H1 (cell line): ENCODE data around the gene LYSET. TPM values are rescaled to one million over a fixed set of nuclear protein-coding genes. Genes with fewer than 3 reads are reported as not detected.

ENCODE experiments used
- CTCF ChIA-PET: fragments of 300-600 bp; sonication (Branson Sonifier 250); formaldehyde crosslinking; loops from one replicate; lab custom pipeline; 2021; ENCODE audit not compliant: partially characterized antibody; lab: Charles Lee
- POLR2A ChIA-PET: fragments of 300-600 bp; sonication (Branson Sonifier 250); formaldehyde crosslinking; loops from one replicate; lab custom pipeline; 2021; ENCODE audit warnings: inconsistent platforms; ENCODE audit not compliant: partially characterized antibody; lab: Charles Lee
- DNase-seq, 2 experiments: peaks; one replicate each; pipeline versions ENCODE4 v3.0.0 to v3.0.0-alpha.2; 2010 to 2022; ENCODE audit warnings: low spot score in 2 of 2, low read depth in 1 of 2, mixed read lengths in 1 of 2
- FAIRE-seq: peaks from 2 replicates; lab custom pipeline; 2011; peaks lifted over from hg19 to GRCh38; lab: Jason Lieb, UNC
- H2AFZ ChIP-seq: 2 replicates; pipeline ENCODE4 v1.8.1; 2012; ENCODE audit warnings: low read length, inconsistent platforms
- H2AK5ac ChIP-seq: 2 replicates; pipeline ENCODE4 v1.6.1; 2013; ENCODE audit warnings: low read depth, low read length
- H2BK120ac ChIP-seq: replicated peaks from 2 replicates; pipeline ENCODE3; 2013; ENCODE audit warnings: low read depth, low read length, inconsistent platforms
- H2BK12ac ChIP-seq: 2 replicates; pipeline ENCODE4 v1.6.1; 2013; ENCODE audit warnings: low read depth, low read length
- H2BK15ac ChIP-seq: 2 replicates; pipeline ENCODE4 v1.6.1; 2013; ENCODE audit warnings: low read length
- H2BK20ac ChIP-seq: 2 replicates; pipeline ENCODE4 v1.6.1; 2013; ENCODE audit warnings: low read length
- H2BK5ac ChIP-seq: 2 replicates; pipeline ENCODE4 v1.6.1; 2013; ENCODE audit warnings: low read depth, low read length
- H3K14ac ChIP-seq: 2 replicates; pipeline ENCODE4 v1.6.1; 2013; ENCODE audit warnings: inconsistent platforms; ENCODE audit not compliant: insufficient read length
- H3K18ac ChIP-seq: 2 replicates; pipeline ENCODE4 v1.6.1; 2013; ENCODE audit warnings: low read length; ENCODE audit errors: extremely low read depth
- H3K23ac ChIP-seq: 2 replicates; pipeline ENCODE4 v1.6.1; 2013; ENCODE audit warnings: inconsistent platforms; ENCODE audit not compliant: insufficient read length
- H3K23me2 ChIP-seq: 2 replicates; pipeline ENCODE4 v1.6.1; 2013; ENCODE audit warnings: low read depth, low read length
- H3K27ac ChIP-seq: 2 replicates; pipeline ENCODE4 v1.6.1; 2011; ENCODE audit warnings: low read depth, low read length, inconsistent platforms
- H3K27me3 ChIP-seq, 4 experiments: replicated peaks in 1 of 4; 1 replicate in 1 of 4; 2 replicates in 3 of 4; pipeline versions ENCODE4 v1.6.1 to v1.8.1; 2011 to 2013; ENCODE audit warnings: low read length in 3 of 4, mild to moderate bottlenecking in 3 of 4, inconsistent platforms in 2 of 4, mixed read lengths in 2 of 4, moderate library complexity in 1 of 4; ENCODE audit not compliant: control insufficient read depth in 3 of 4, insufficient read depth in 3 of 4; ENCODE audit errors: extremely low read depth in 1 of 4
- H3K36me3 ChIP-seq, 4 experiments: 2 replicates each; pipeline versions ENCODE4 v1.6.1 to v1.8.1; 2011 to 2013; ENCODE audit warnings: mild to moderate bottlenecking in 4 of 4, low read length in 3 of 4, moderate library complexity in 2 of 4, control low read depth in 1 of 4, inconsistent platforms in 1 of 4; ENCODE audit not compliant: insufficient read depth in 4 of 4, control insufficient read depth in 2 of 4
- H3K4ac ChIP-seq: replicated peaks from 2 replicates; pipeline ENCODE3; 2013; ENCODE audit warnings: low read length, low read depth, mixed read lengths, inconsistent platforms; ENCODE audit not compliant: insufficient read length
- H3K4me1 ChIP-seq, 4 experiments: replicated peaks in 1 of 4; 1 replicate in 1 of 4; 2 replicates in 3 of 4; pipeline versions ENCODE4 v1.6.1 to v1.8.1; 2011 to 2013; ENCODE audit warnings: low read length in 3 of 4, inconsistent platforms in 2 of 4, mixed read lengths in 1 of 4; ENCODE audit not compliant: insufficient read depth in 4 of 4, control insufficient read depth in 3 of 4
- H3K4me2 ChIP-seq, 2 experiments: 2 replicates each; pipeline versions ENCODE4 v1.6.1 to v1.8.1; 2011 to 2013; ENCODE audit warnings: low read depth in 2 of 2, low read length in 2 of 2, control low read depth in 1 of 2, inconsistent platforms in 1 of 2, mild to moderate bottlenecking in 1 of 2; ENCODE audit not compliant: insufficient read depth in 1 of 2
- H3K4me3 ChIP-seq, 4 experiments: fragments of 200-600, 300-600 bp in 1 of 4; sonication (generic), shearing (Covaris generic), sonication (Bioruptor Twin) in 1 of 4; 2 replicates each; pipeline versions ENCODE4 v1.5.1 to v1.8.1; 2011 to 2016; ENCODE audit warnings: low read length in 4 of 4, low read depth in 3 of 4, control low read depth in 2 of 4, inconsistent platforms in 2 of 4, mild to moderate bottlenecking in 2 of 4, mixed read lengths in 1 of 4, moderate library complexity in 1 of 4; ENCODE audit not compliant: insufficient read depth in 2 of 4; ENCODE audit errors: extremely low read depth in 1 of 4
- H3K56ac ChIP-seq: replicated peaks from 2 replicates; pipeline ENCODE3; 2013; ENCODE audit warnings: low read depth, mild to moderate bottlenecking, mixed read lengths, low read length, inconsistent platforms; ENCODE audit not compliant: insufficient read length
- H3K79me1 ChIP-seq: 2 replicates; pipeline ENCODE4 v1.6.1; 2013; ENCODE audit warnings: low read depth, low read length, control low read depth
- H3K79me2 ChIP-seq, 2 experiments: 2 replicates each; pipeline versions ENCODE4 v1.6.1 to v1.8.1; 2012 to 2013; ENCODE audit warnings: low read length in 2 of 2, mild to moderate bottlenecking in 2 of 2, inconsistent platforms in 1 of 2; ENCODE audit not compliant: insufficient read depth in 2 of 2, control insufficient read depth in 1 of 2
- H3K9ac ChIP-seq, 4 experiments: replicated peaks in 1 of 4; 1 replicate in 1 of 4; 2 replicates in 3 of 4; pipeline versions ENCODE4 v1.6.1 to v1.8.1; 2011 to 2013; ENCODE audit warnings: low read depth in 3 of 4, low read length in 3 of 4, control low read depth in 2 of 4, mild to moderate bottlenecking in 2 of 4, moderate library complexity in 2 of 4, inconsistent platforms in 1 of 4; ENCODE audit errors: extremely low read depth in 1 of 4
- H3K9me3 ChIP-seq, 2 experiments: 2 replicates each; pipeline versions ENCODE4 v1.6.1 to v1.8.1; 2012 to 2013; ENCODE audit warnings: mild to moderate bottlenecking in 2 of 2, moderate library complexity in 2 of 2, control low read depth in 1 of 2, inconsistent platforms in 1 of 2, low read depth in 1 of 2, low read length in 1 of 2, mixed read lengths in 1 of 2; ENCODE audit not compliant: insufficient read depth in 2 of 2
- H4K20me1 ChIP-seq, 2 experiments: replicated peaks in 1 of 2; 2 replicates each; pipeline versions ENCODE3 to v1.8.1; 2011 to 2013; ENCODE audit warnings: inconsistent platforms in 2 of 2, low read length in 2 of 2, mild to moderate bottlenecking in 1 of 2; ENCODE audit not compliant: insufficient read depth in 2 of 2, control insufficient read depth in 1 of 2
- H4K5ac ChIP-seq: 2 replicates; pipeline ENCODE4 v1.6.1; 2013; ENCODE audit warnings: low read length, low read depth, mixed read lengths, inconsistent platforms; ENCODE audit not compliant: insufficient read length
- H4K8ac ChIP-seq: 2 replicates; pipeline ENCODE4 v1.8.0; 2013; ENCODE audit warnings: mild to moderate bottlenecking, moderate library complexity, low read length, inconsistent platforms; ENCODE audit not compliant: insufficient read depth; ENCODE audit errors: extremely low read depth
- H4K91ac ChIP-seq: replicated peaks from 2 replicates; pipeline ENCODE3; 2013; ENCODE audit warnings: low read length, mixed read lengths, inconsistent platforms; ENCODE audit not compliant: insufficient read length
- BRCA1 ChIP-seq: IDR thresholded peaks from 2 replicates; pipeline ENCODE4 v1.6.1; 2012; ENCODE audit warnings: low read depth, low read length, improper control_type of control experiment
- EP300 ChIP-seq, 2 experiments: IDR thresholded peaks; 1 replicate in 1 of 2; 2 replicates in 1 of 2; pipeline ENCODE4 v1.6.1; 2011 to 2012; ENCODE audit warnings: low read depth in 2 of 2, low read length in 2 of 2, mild to moderate bottlenecking in 2 of 2, borderline replicate concordance in 1 of 2, inconsistent platforms in 1 of 2, moderate library complexity in 1 of 2
- MAFK ChIP-seq: IDR thresholded peaks from 2 replicates; pipeline ENCODE4 v1.6.1; 2012; ENCODE audit warnings: low read depth, mild to moderate bottlenecking, improper control_type of control experiment, low read length
- POLR2AphosphoS5 ChIP-seq: IDR thresholded peaks from 2 replicates; pipeline ENCODE4 v1.6.1; 2011; ENCODE audit warnings: low read depth, low read length
- SIN3A ChIP-seq, 2 experiments: IDR thresholded peaks in 1 of 2; conservative IDR thresholded peaks in 1 of 2; 2 replicates each; pipeline ENCODE4 v1.6.1; 2011 to 2012; ENCODE audit warnings: low read length in 2 of 2, improper control_type of control experiment in 1 of 2, low read depth in 1 of 2, mild to moderate bottlenecking in 1 of 2
- SIX5 ChIP-seq: IDR thresholded peaks from 2 replicates; pipeline ENCODE4 v1.6.1; 2011; ENCODE audit warnings: mild to moderate bottlenecking, low read depth, low read length
- SRF ChIP-seq: IDR thresholded peaks from 2 replicates; pipeline ENCODE4 v1.6.1; 2011; ENCODE audit warnings: mild to moderate bottlenecking, low read depth, low read length, moderate library complexity
- TBP ChIP-seq: IDR thresholded peaks from 2 replicates; pipeline ENCODE4 v1.6.1; 2011; ENCODE audit warnings: low read depth, low read length, improper control_type of control experiment
- WGBS, 2 experiments: shearing (Covaris generic) in 1 of 2; methylation state at CpG; one replicate each; pipeline versions ENCODE4 v1.1.6 to v1.1.7; 2013 to 2015; ENCODE audit warnings: low lambda C conversion rate in 2 of 2, mixed read lengths in 2 of 2, inconsistent platforms in 1 of 2, low coverage in 1 of 2, missing lambda C conversion rate in 1 of 2; ENCODE audit not compliant: insufficient replicate concordance in 2 of 2, insufficient coverage in 1 of 2, insufficient read length in 1 of 2; ENCODE audit errors: extremely low coverage in 1 of 2, missing lambda C conversion rate in 1 of 2; 5-methylcytosine and 5-hydroxymethylcytosine counted together
- polyA plus RNA-seq, 7 experiments: library from polyadenylated mRNA; depleted of rRNA in 3 of 7; stranded (reverse) in 5 of 7; unstranded in 2 of 7; fragments of >200 nt in 5 of 7; fragments of 200-250 nt in 2 of 7; gene quantifications; 1 replicate in 5 of 7; 2 replicates in 1 of 7; 4 replicates in 1 of 7; pipeline versions ENCODE4 v1.2.1 to v1.2.3, GENCODE V29; 2011 to 2013; ENCODE audit warnings: missing spikeins in 2 of 7, mixed read lengths in 2 of 7
- total RNA-seq: library from RNA; stranded (reverse); fragmentation: NEBNext Ultra II Directional; extraction: Animal tissue kit (Norgen Biotek cat#: 25700); gene quantifications from 2 replicates; pipeline ENCODE4 v1.2.1, GENCODE V29; 2021
- TF ChIP-seq, protein P1 (sequence below): IDR thresholded peaks from 2 replicates; pipeline ENCODE4 v1.6.1; 2011; ENCODE audit warnings: low read length, improper control_type of control experiment
- TF ChIP-seq, protein P2 (sequence below): IDR thresholded peaks from 2 replicates; pipeline ENCODE4 v1.6.1; 2012; ENCODE audit warnings: inconsistent platforms

LYSET gene
- total and polyA plus RNA-seq, 2 of the 8 experiments (the other 6 are each of a cell fraction or from before 2014, with no cell fraction given) = 26.2 to 26.9 TPM

GRCh38 chr14:93231129-93231979 lies 46.2 kb downstream of the LYSET start:
- H4K91ac ChIP-seq = no peak overlapping the region
- H4K8ac ChIP-seq = no peak overlapping the region
- H3K23me2 ChIP-seq = no peaks in the 10 kb centered on the region
- H3K18ac ChIP-seq = no peak overlapping the region
- DNase-seq (no peak), FAIRE-seq (no peak)
- no peak overlapping the region for H2AFZ ChIP-seq
- H3K9ac ChIP-seq = no peak overlapping the region
- WGBS, 2 experiments = 92% methylated on average over 39 of the region's 39 CpGs; no CpG with 5 or more reads in 1 of the 2 experiments
- no peak overlapping the region for H3K56ac ChIP-seq
- no peak overlapping the region for H3K27ac ChIP-seq
- H3K4me2 ChIP-seq = no peak overlapping the region
- no peak overlapping the region for H4K5ac ChIP-seq
- peaks cover 6 to 15% (median 8%) of the 10 kb centered on the region in 4 experiments; a peak in 4 of 8 replicates for H3K36me3 ChIP-seq
- H2AK5ac ChIP-seq = no peak overlapping the region
- no peak overlapping the region for H3K4ac ChIP-seq
- ChIA-PET CTCF (interaction anchor here (1.2 to 2.2 kb wide), 2 partner anchors 11 to 306 kb away, joined by 5 to 8 read pairs; no protein-coding TSS in a partner anchor), POLR2A (no interaction called here)
- no peaks in the 10 kb centered on the region for H3K79me1 ChIP-seq
- no peak overlapping the region for H2BK15ac ChIP-seq
- no peak overlapping the region for H3K4me3 ChIP-seq
- H3K14ac ChIP-seq = no peak overlapping the region
- no peaks in the 10 kb centered on the region; a peak in 3 of 7 replicates for H3K4me1 ChIP-seq
- H2BK20ac ChIP-seq = no peak overlapping the region
- H2BK12ac ChIP-seq = no peak overlapping the region
- no peaks in the 10 kb centered on the region; a peak in 1 of 7 replicates for H3K27me3 ChIP-seq
- no peak overlapping the region for H2BK120ac ChIP-seq
- no peak overlapping the region; the same call in 1 of the 2 replicates for H2BK5ac ChIP-seq
- no peaks in the 10 kb centered on the region for H4K20me1 ChIP-seq
- no peak overlapping the region for H3K23ac ChIP-seq
- H3K79me2 ChIP-seq = no peaks in the 10 kb centered on the region
- H3K9me3 ChIP-seq = no peaks in the 10 kb centered on the region
- no peak for TF ChIP-seq POLR2AphosphoS5
- TF ChIP-seq MAFK = no peak
- no peak for TF ChIP-seq SRF
- no peak for TF ChIP-seq SIX5
- no peak for TF ChIP-seq EP300 (IDR thresholded peaks at IDR 0.05; ENCODE audit: borderline replicate concordance in 1 of 2, low read depth in 2 of 2, low read length in 2 of 2)
- TF ChIP-seq SIN3A (conservative IDR thresholded peaks at IDR 0.05 in 1 of 2, IDR thresholded peaks at IDR 0.05 in 1 of 2; ENCODE audit: low read depth in 1 of 2, low read length in 2 of 2) = no peak
- TF ChIP-seq TBP = no peak
- TF ChIP-seq BRCA1 = no peak
- TF ChIP-seq, protein P1, sequence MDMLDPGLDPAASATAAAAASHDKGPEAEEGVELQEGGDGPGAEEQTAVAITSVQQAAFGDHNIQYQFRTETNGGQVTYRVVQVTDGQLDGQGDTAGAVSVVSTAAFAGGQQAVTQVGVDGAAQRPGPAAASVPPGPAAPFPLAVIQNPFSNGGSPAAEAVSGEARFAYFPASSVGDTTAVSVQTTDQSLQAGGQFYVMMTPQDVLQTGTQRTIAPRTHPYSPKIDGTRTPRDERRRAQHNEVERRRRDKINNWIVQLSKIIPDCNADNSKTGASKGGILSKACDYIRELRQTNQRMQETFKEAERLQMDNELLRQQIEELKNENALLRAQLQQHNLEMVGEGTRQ = no peak
- TF ChIP-seq, protein P2, sequence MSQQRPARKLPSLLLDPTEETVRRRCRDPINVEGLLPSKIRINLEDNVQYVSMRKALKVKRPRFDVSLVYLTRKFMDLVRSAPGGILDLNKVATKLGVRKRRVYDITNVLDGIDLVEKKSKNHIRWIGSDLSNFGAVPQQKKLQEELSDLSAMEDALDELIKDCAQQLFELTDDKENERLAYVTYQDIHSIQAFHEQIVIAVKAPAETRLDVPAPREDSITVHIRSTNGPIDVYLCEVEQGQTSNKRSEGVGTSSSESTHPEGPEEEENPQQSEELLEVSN = no peak
